ENCODE results near the gene ALDH1L1. TPM values are rescaled to one million over a fixed set of nuclear protein-coding genes. Genes with fewer than 3 reads are reported as not detected.

Gene ALDH1L1
- total RNA-seq, 1 donor from 2014 or later, result 1.0 TPM

GRCh38 chr3:126191246-126191645 lies 10.9 kb upstream of the ALDH1L1 start:
- Histone ChIP-seq H3K4me3 (ENCODE audit: low read depth, low read length) (no peak overlapping the region), H3K27me3 (ENCODE audit: control insufficient read depth, insufficient read depth, low read length) (peaks cover 6% of the 10 kb centered on the region), H3K36me3 (ENCODE audit: control insufficient read depth, insufficient read depth, low read length) (no peaks in the 10 kb centered on the region)
- no peak for DNase-seq (ENCODE audit: low read depth)
- no peak for TF ChIP-seq CTCF (IDR thresholded peaks at IDR 0.05; ENCODE audit: insufficient read depth, low read length, poor library complexity, severe bottlenecking)

GRCh38 chr3:126187920-126188319 lies 7.5 kb upstream of the ALDH1L1 start:
- Histone ChIP-seq H3K4me3 (ENCODE audit: low read depth, low read length) (no peak overlapping the region), H3K27me3 (ENCODE audit: control insufficient read depth, insufficient read depth, low read length) (peaks cover 6% of the 10 kb centered on the region), H3K36me3 (ENCODE audit: control insufficient read depth, insufficient read depth, low read length) (no peaks in the 10 kb centered on the region)
- no peak for DNase-seq (ENCODE audit: low read depth)
- TF ChIP-seq CTCF (IDR thresholded peaks at IDR 0.05; ENCODE audit: insufficient read depth, low read length, poor library complexity, severe bottlenecking), result no peak

GRCh38 chr3:126186749-126187148 lies 6.4 kb upstream of the ALDH1L1 start:
- DNase-seq (ENCODE audit: low read depth), result no peak
- Histone ChIP-seq H3K4me3 (ENCODE audit: low read depth, low read length) (no peak overlapping the region), H3K27me3 (ENCODE audit: control insufficient read depth, insufficient read depth, low read length) (peaks cover 6% of the 10 kb centered on the region), H3K36me3 (ENCODE audit: control insufficient read depth, insufficient read depth, low read length) (no peaks in the 10 kb centered on the region)
- TF ChIP-seq CTCF (IDR thresholded peaks at IDR 0.05; ENCODE audit: insufficient read depth, low read length, poor library complexity, severe bottlenecking), result no peak

GRCh38 chr3:126186271-126186670 lies 5.9 kb upstream of the ALDH1L1 start:
- H3K36me3 ChIP-seq (ENCODE audit: control insufficient read depth, insufficient read depth, low read length), result no peaks in the 10 kb centered on the region
- no peak for DNase-seq (ENCODE audit: low read depth)
- H3K4me3 ChIP-seq (ENCODE audit: low read depth, low read length), result no peak overlapping the region
- H3K27me3 ChIP-seq (ENCODE audit: control insufficient read depth, insufficient read depth, low read length), result peaks cover 6% of the 10 kb centered on the region
- no peak for TF ChIP-seq CTCF (IDR thresholded peaks at IDR 0.05; ENCODE audit: insufficient read depth, low read length, poor library complexity, severe bottlenecking)

- Histone ChIP-seq H3K36me3 (ENCODE audit: control insufficient read depth, insufficient read depth, low read length) (no peaks in the 10 kb centered on the region), H3K27me3 (ENCODE audit: control insufficient read depth, insufficient read depth, low read length) (peaks cover 13% of the 10 kb centered on the region), H3K4me3 (ENCODE audit: low read depth, low read length) (no peak overlapping the region)
- TF ChIP-seq CTCF (IDR thresholded peaks at IDR 0.05; ENCODE audit: insufficient read depth, low read length, poor library complexity, severe bottlenecking), result no peak
- no peak for DNase-seq (ENCODE audit: low read depth)
These were observed 4.1 kb upstream of the ALDH1L1 start for GRCh38 chr3:126184465-126185000.

GRCh38 chr3:126181398-126181725 lies 976 bp upstream of the ALDH1L1 start:
- peaks cover 8% of the 10 kb centered on the region for H3K27me3 ChIP-seq (ENCODE audit: control insufficient read depth, insufficient read depth, low read length)
- no peak for DNase-seq (ENCODE audit: low read depth)
- TF ChIP-seq CTCF (IDR thresholded peaks at IDR 0.05; ENCODE audit: insufficient read depth, low read length, poor library complexity, severe bottlenecking), result no peak
- no peaks in the 10 kb centered on the region for H3K36me3 ChIP-seq (ENCODE audit: control insufficient read depth, insufficient read depth, low read length)
- no peak overlapping the region for H3K4me3 ChIP-seq (ENCODE audit: low read depth, low read length)

All from kidney epithelial cell (primary cell).